H1 (cell line): ENCODE data around the gene NHLH2. TPM values are rescaled to one million over a fixed set of nuclear protein-coding genes. Genes with fewer than 3 reads are reported as not detected.

ENCODE experiments used
- CTCF ChIA-PET: fragments of 300-600 bp; sonication (Branson Sonifier 250); formaldehyde crosslinking; loops from one replicate; lab custom pipeline; 2021; ENCODE audit not compliant: partially characterized antibody; lab: Charles Lee
- POLR2A ChIA-PET: fragments of 300-600 bp; sonication (Branson Sonifier 250); formaldehyde crosslinking; loops from one replicate; lab custom pipeline; 2021; ENCODE audit warnings: inconsistent platforms; ENCODE audit not compliant: partially characterized antibody; lab: Charles Lee
- DNase-seq, 2 experiments: peaks; one replicate each; pipeline versions ENCODE4 v3.0.0 to v3.0.0-alpha.2; 2010 to 2022; ENCODE audit warnings: low spot score in 2 of 2, low read depth in 1 of 2, mixed read lengths in 1 of 2
- FAIRE-seq: peaks from 2 replicates; lab custom pipeline; 2011; peaks lifted over from hg19 to GRCh38; lab: Jason Lieb, UNC
- H2AFZ ChIP-seq: 2 replicates; pipeline ENCODE4 v1.8.1; 2012; ENCODE audit warnings: low read length, inconsistent platforms
- H2AK5ac ChIP-seq: 2 replicates; pipeline ENCODE4 v1.6.1; 2013; ENCODE audit warnings: low read depth, low read length
- H2BK120ac ChIP-seq: replicated peaks from 2 replicates; pipeline ENCODE3; 2013; ENCODE audit warnings: low read depth, low read length, inconsistent platforms
- H2BK12ac ChIP-seq: 2 replicates; pipeline ENCODE4 v1.6.1; 2013; ENCODE audit warnings: low read depth, low read length
- H2BK15ac ChIP-seq: 2 replicates; pipeline ENCODE4 v1.6.1; 2013; ENCODE audit warnings: low read length
- H2BK20ac ChIP-seq: 2 replicates; pipeline ENCODE4 v1.6.1; 2013; ENCODE audit warnings: low read length
- H2BK5ac ChIP-seq: 2 replicates; pipeline ENCODE4 v1.6.1; 2013; ENCODE audit warnings: low read depth, low read length
- H3K14ac ChIP-seq: 2 replicates; pipeline ENCODE4 v1.6.1; 2013; ENCODE audit warnings: inconsistent platforms; ENCODE audit not compliant: insufficient read length
- H3K18ac ChIP-seq: 2 replicates; pipeline ENCODE4 v1.6.1; 2013; ENCODE audit warnings: low read length; ENCODE audit errors: extremely low read depth
- H3K23ac ChIP-seq: 2 replicates; pipeline ENCODE4 v1.6.1; 2013; ENCODE audit warnings: inconsistent platforms; ENCODE audit not compliant: insufficient read length
- H3K23me2 ChIP-seq: 2 replicates; pipeline ENCODE4 v1.6.1; 2013; ENCODE audit warnings: low read depth, low read length
- H3K27ac ChIP-seq: 2 replicates; pipeline ENCODE4 v1.6.1; 2011; ENCODE audit warnings: low read depth, low read length, inconsistent platforms
- H3K27me3 ChIP-seq, 4 experiments: replicated peaks in 1 of 4; 1 replicate in 1 of 4; 2 replicates in 3 of 4; pipeline versions ENCODE4 v1.6.1 to v1.8.1; 2011 to 2013; ENCODE audit warnings: low read length in 3 of 4, mild to moderate bottlenecking in 3 of 4, inconsistent platforms in 2 of 4, mixed read lengths in 2 of 4, moderate library complexity in 1 of 4; ENCODE audit not compliant: control insufficient read depth in 3 of 4, insufficient read depth in 3 of 4; ENCODE audit errors: extremely low read depth in 1 of 4
- H3K36me3 ChIP-seq, 4 experiments: 2 replicates each; pipeline versions ENCODE4 v1.6.1 to v1.8.1; 2011 to 2013; ENCODE audit warnings: mild to moderate bottlenecking in 4 of 4, low read length in 3 of 4, moderate library complexity in 2 of 4, control low read depth in 1 of 4, inconsistent platforms in 1 of 4; ENCODE audit not compliant: insufficient read depth in 4 of 4, control insufficient read depth in 2 of 4
- H3K4ac ChIP-seq: replicated peaks from 2 replicates; pipeline ENCODE3; 2013; ENCODE audit warnings: low read length, low read depth, mixed read lengths, inconsistent platforms; ENCODE audit not compliant: insufficient read length
- H3K4me1 ChIP-seq, 4 experiments: replicated peaks in 1 of 4; 1 replicate in 1 of 4; 2 replicates in 3 of 4; pipeline versions ENCODE4 v1.6.1 to v1.8.1; 2011 to 2013; ENCODE audit warnings: low read length in 3 of 4, inconsistent platforms in 2 of 4, mixed read lengths in 1 of 4; ENCODE audit not compliant: insufficient read depth in 4 of 4, control insufficient read depth in 3 of 4
- H3K4me2 ChIP-seq, 2 experiments: 2 replicates each; pipeline versions ENCODE4 v1.6.1 to v1.8.1; 2011 to 2013; ENCODE audit warnings: low read depth in 2 of 2, low read length in 2 of 2, control low read depth in 1 of 2, inconsistent platforms in 1 of 2, mild to moderate bottlenecking in 1 of 2; ENCODE audit not compliant: insufficient read depth in 1 of 2
- H3K4me3 ChIP-seq, 4 experiments: fragments of 200-600, 300-600 bp in 1 of 4; sonication (generic), shearing (Covaris generic), sonication (Bioruptor Twin) in 1 of 4; 2 replicates each; pipeline versions ENCODE4 v1.5.1 to v1.8.1; 2011 to 2016; ENCODE audit warnings: low read length in 4 of 4, low read depth in 3 of 4, control low read depth in 2 of 4, inconsistent platforms in 2 of 4, mild to moderate bottlenecking in 2 of 4, mixed read lengths in 1 of 4, moderate library complexity in 1 of 4; ENCODE audit not compliant: insufficient read depth in 2 of 4; ENCODE audit errors: extremely low read depth in 1 of 4
- H3K56ac ChIP-seq: replicated peaks from 2 replicates; pipeline ENCODE3; 2013; ENCODE audit warnings: low read depth, mild to moderate bottlenecking, mixed read lengths, low read length, inconsistent platforms; ENCODE audit not compliant: insufficient read length
- H3K79me1 ChIP-seq: 2 replicates; pipeline ENCODE4 v1.6.1; 2013; ENCODE audit warnings: low read depth, low read length, control low read depth
- H3K79me2 ChIP-seq, 2 experiments: 2 replicates each; pipeline versions ENCODE4 v1.6.1 to v1.8.1; 2012 to 2013; ENCODE audit warnings: low read length in 2 of 2, mild to moderate bottlenecking in 2 of 2, inconsistent platforms in 1 of 2; ENCODE audit not compliant: insufficient read depth in 2 of 2, control insufficient read depth in 1 of 2
- H3K9ac ChIP-seq, 4 experiments: replicated peaks in 1 of 4; 1 replicate in 1 of 4; 2 replicates in 3 of 4; pipeline versions ENCODE4 v1.6.1 to v1.8.1; 2011 to 2013; ENCODE audit warnings: low read depth in 3 of 4, low read length in 3 of 4, control low read depth in 2 of 4, mild to moderate bottlenecking in 2 of 4, moderate library complexity in 2 of 4, inconsistent platforms in 1 of 4; ENCODE audit errors: extremely low read depth in 1 of 4
- H3K9me3 ChIP-seq, 2 experiments: 2 replicates each; pipeline versions ENCODE4 v1.6.1 to v1.8.1; 2012 to 2013; ENCODE audit warnings: mild to moderate bottlenecking in 2 of 2, moderate library complexity in 2 of 2, control low read depth in 1 of 2, inconsistent platforms in 1 of 2, low read depth in 1 of 2, low read length in 1 of 2, mixed read lengths in 1 of 2; ENCODE audit not compliant: insufficient read depth in 2 of 2
- H4K20me1 ChIP-seq, 2 experiments: replicated peaks in 1 of 2; 2 replicates each; pipeline versions ENCODE3 to v1.8.1; 2011 to 2013; ENCODE audit warnings: inconsistent platforms in 2 of 2, low read length in 2 of 2, mild to moderate bottlenecking in 1 of 2; ENCODE audit not compliant: insufficient read depth in 2 of 2, control insufficient read depth in 1 of 2
- H4K5ac ChIP-seq: 2 replicates; pipeline ENCODE4 v1.6.1; 2013; ENCODE audit warnings: low read length, low read depth, mixed read lengths, inconsistent platforms; ENCODE audit not compliant: insufficient read length
- H4K8ac ChIP-seq: 2 replicates; pipeline ENCODE4 v1.8.0; 2013; ENCODE audit warnings: mild to moderate bottlenecking, moderate library complexity, low read length, inconsistent platforms; ENCODE audit not compliant: insufficient read depth; ENCODE audit errors: extremely low read depth
- H4K91ac ChIP-seq: replicated peaks from 2 replicates; pipeline ENCODE3; 2013; ENCODE audit warnings: low read length, mixed read lengths, inconsistent platforms; ENCODE audit not compliant: insufficient read length
- MAFK ChIP-seq: IDR thresholded peaks from 2 replicates; pipeline ENCODE4 v1.6.1; 2012; ENCODE audit warnings: low read depth, mild to moderate bottlenecking, improper control_type of control experiment, low read length
- YY1 ChIP-seq: IDR thresholded peaks from 2 replicates; pipeline ENCODE4 v1.6.1; 2011; ENCODE audit warnings: low read depth, mild to moderate bottlenecking, low read length
- WGBS, 2 experiments: shearing (Covaris generic) in 1 of 2; methylation state at CpG; one replicate each; pipeline versions ENCODE4 v1.1.6 to v1.1.7; 2013 to 2015; ENCODE audit warnings: low lambda C conversion rate in 2 of 2, mixed read lengths in 2 of 2, inconsistent platforms in 1 of 2, low coverage in 1 of 2, missing lambda C conversion rate in 1 of 2; ENCODE audit not compliant: insufficient replicate concordance in 2 of 2, insufficient coverage in 1 of 2, insufficient read length in 1 of 2; ENCODE audit errors: extremely low coverage in 1 of 2, missing lambda C conversion rate in 1 of 2; 5-methylcytosine and 5-hydroxymethylcytosine counted together
- polyA plus RNA-seq, 7 experiments: library from polyadenylated mRNA; depleted of rRNA in 3 of 7; stranded (reverse) in 5 of 7; unstranded in 2 of 7; fragments of >200 nt in 5 of 7; fragments of 200-250 nt in 2 of 7; gene quantifications; 1 replicate in 5 of 7; 2 replicates in 1 of 7; 4 replicates in 1 of 7; pipeline versions ENCODE4 v1.2.1 to v1.2.3, GENCODE V29; 2011 to 2013; ENCODE audit warnings: missing spikeins in 2 of 7, mixed read lengths in 2 of 7
- total RNA-seq: library from RNA; stranded (reverse); fragmentation: NEBNext Ultra II Directional; extraction: Animal tissue kit (Norgen Biotek cat#: 25700); gene quantifications from 2 replicates; pipeline ENCODE4 v1.2.1, GENCODE V29; 2021

Gene NHLH2
- total and polyA plus RNA-seq, 2 of the 8 experiments (the other 6 are each of a cell fraction or from before 2014, with no cell fraction given) = 0.92 to 1.1 TPM

GRCh38 chr1:115874497-115874896 lies 33.6 kb upstream of the NHLH2 start:
- Histone ChIP-seq H2BK120ac (no peak overlapping the region), H2BK5ac (no peak overlapping the region), H3K4me1 (no peaks in the 10 kb centered on the region), H3K27me3 (no peaks in the 10 kb centered on the region), H4K91ac (no peak overlapping the region), H3K9ac (no peak overlapping the region)
- WGBS, 2 experiments = 77% methylated on average over 4 of the region's 4 CpGs; no CpG with 5 or more reads in 1 of the 2 experiments
- CTCF ChIA-PET = interaction anchor here (1.3 to 2.5 kb wide), 3 partner anchors 18 to 266 kb away, joined by 3 to 6 read pairs (median 6); no protein-coding TSS in a partner anchor
- DNase-seq = no peak
- no peak for TF ChIP-seq MAFK
- TF ChIP-seq YY1 = 0 out of 2 replicates have a peak, but pooled peaks have one; percentile 23
- TF ChIP-seq, all 59 proteins: peak for 1
- H3K18ac ChIP-seq = no peak overlapping the region
- H3K36me3 ChIP-seq = no peaks in the 10 kb centered on the region
- no peak overlapping the region for H2BK20ac ChIP-seq
- no peaks in the 10 kb centered on the region for H3K23me2 ChIP-seq
- no peak overlapping the region for H3K14ac ChIP-seq
- H4K5ac ChIP-seq = no peak overlapping the region
- no peak overlapping the region for H3K4ac ChIP-seq
- H3K23ac ChIP-seq = no peak overlapping the region
- H4K8ac ChIP-seq = no peak overlapping the region
- H2AK5ac ChIP-seq = no peak overlapping the region
- no peak for FAIRE-seq
- no peak overlapping the region for H2BK12ac ChIP-seq
- H4K20me1 ChIP-seq = no peaks in the 10 kb centered on the region
- H2AFZ ChIP-seq = no peak overlapping the region
- H3K9me3 ChIP-seq = no peaks in the 10 kb centered on the region
- H2BK15ac ChIP-seq = no peak overlapping the region
- POLR2A ChIA-PET = no interaction called here
- no peak overlapping the region for H3K4me3 ChIP-seq
- no peaks in the 10 kb centered on the region for H3K79me2 ChIP-seq
- H3K27ac ChIP-seq = no peak overlapping the region
- H3K56ac ChIP-seq = no peak overlapping the region
- H3K4me2 ChIP-seq = no peak overlapping the region
- H3K79me1 ChIP-seq = no peaks in the 10 kb centered on the region
